DND-41 (cell line): ENCODE results near the gene TIMD4.

ENCODE experiments used
- ATAC-seq: fragments of 200-7000 bp; cut with Tn5 transposase; 3 replicates; pipeline ENCODE4 v1.9.1; 2021; ENCODE audit warnings: low read depth; ENCODE audit not compliant: insufficient read depth
- DNase-seq: peaks from one replicate; pipeline ENCODE4 v3.0.0-alpha.2; 2020
- H2AFZ ChIP-seq: 2 replicates; pipeline ENCODE4 v1.6.0; 2012; ENCODE audit warnings: low read depth, low read length
- H3K27ac ChIP-seq: 2 replicates; pipeline ENCODE4 v1.5.1; 2012; ENCODE audit warnings: low read length, inconsistent platforms
- H3K27me3 ChIP-seq: fragments of 200-600 bp; sonication (generic); 2 replicates; pipeline ENCODE4 v1.6.0; 2012; ENCODE audit warnings: low read length, mild to moderate bottlenecking, inconsistent platforms; ENCODE audit not compliant: insufficient read depth, poor library complexity
- H3K36me3 ChIP-seq: 2 replicates; pipeline ENCODE4 v1.5.1; 2012; ENCODE audit warnings: low read length, inconsistent platforms; ENCODE audit not compliant: insufficient read depth
- H3K4me1 ChIP-seq: 2 replicates; pipeline ENCODE4 v1.5.1; 2012; ENCODE audit warnings: mild to moderate bottlenecking, low read length; ENCODE audit not compliant: insufficient read depth
- H3K4me2 ChIP-seq: 2 replicates; pipeline ENCODE4 v1.6.0; 2012; ENCODE audit warnings: mild to moderate bottlenecking, moderate library complexity, low read length, inconsistent platforms; ENCODE audit not compliant: insufficient read depth
- H3K4me3 ChIP-seq, 2 experiments: fragments of 200-600 bp in 1 of 2; shearing (Covaris generic) in 1 of 2; 2 replicates each; pipeline ENCODE4 v1.5.1; 2012 to 2016; ENCODE audit warnings: inconsistent platforms in 2 of 2, low read length in 2 of 2, mild to moderate bottlenecking in 2 of 2, low read depth in 1 of 2, moderate library complexity in 1 of 2
- H3K79me2 ChIP-seq: 2 replicates; pipeline ENCODE4 v1.6.0; 2012; ENCODE audit warnings: low read length, inconsistent platforms; ENCODE audit not compliant: insufficient read depth
- H3K9ac ChIP-seq: 2 replicates; pipeline ENCODE4 v1.6.0; 2012; ENCODE audit warnings: low read depth, mild to moderate bottlenecking, inconsistent platforms, low read length, moderate library complexity
- H3K9me3 ChIP-seq: 2 replicates; pipeline ENCODE4 v1.5.1; 2012; ENCODE audit warnings: low read length, moderate library complexity, mild to moderate bottlenecking, inconsistent platforms; ENCODE audit not compliant: insufficient read depth, severe bottlenecking
- H4K20me1 ChIP-seq: 2 replicates; pipeline ENCODE4 v1.6.0; 2012; ENCODE audit warnings: low read length; ENCODE audit not compliant: insufficient read depth
- CTCF ChIP-seq: IDR thresholded peaks from 2 replicates; pipeline ENCODE4 v1.5.1; 2012; ENCODE audit warnings: borderline replicate concordance, low read length, moderate library complexity, mild to moderate bottlenecking; ENCODE audit not compliant: poor library complexity, severe bottlenecking; ENCODE audit errors: extremely low read depth
- EZH2 ChIP-seq: IDR thresholded peaks from 3 replicates; pipeline ENCODE4 v1.6.1; 2012; ENCODE audit warnings: borderline replicate concordance, low read depth, mild to moderate bottlenecking, moderate library complexity, low read length, inconsistent platforms; ENCODE audit not compliant: severe bottlenecking

The TIMD4 gene

DNA sequence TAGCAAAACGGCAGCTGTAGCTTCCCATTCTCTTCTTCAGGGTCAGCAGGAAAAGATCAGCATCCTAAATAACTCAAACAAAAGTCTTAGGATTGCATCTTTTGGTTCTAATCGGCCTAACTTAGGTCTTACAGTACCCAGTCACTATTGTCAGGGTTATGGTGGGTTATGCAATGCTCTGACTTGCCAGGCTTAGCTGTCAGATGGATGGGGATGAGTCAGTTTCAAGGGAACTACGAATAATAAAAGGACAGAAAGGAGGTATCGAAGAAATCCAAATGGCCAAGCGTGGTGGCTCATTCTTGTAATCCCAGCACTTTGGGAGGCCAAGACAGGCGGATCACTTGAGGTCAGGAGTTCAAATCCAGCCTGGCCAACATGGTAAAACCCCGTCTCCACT, 66.5 kb downstream of the TIMD4 start:
- Histone ChIP-seq H3K9ac (no peak overlapping the region), H3K4me1 (no peaks in the 10 kb centered on the region), H3K4me2 (no peak overlapping the region), H2AFZ (no peak overlapping the region), H3K27me3 (peaks cover 2% of the 10 kb centered on the region), H3K9me3 (no peaks in the 10 kb centered on the region), H4K20me1 (no peaks in the 10 kb centered on the region), H3K27ac (no peak overlapping the region), H3K79me2 (no peaks in the 10 kb centered on the region), H3K36me3 (no peaks in the 10 kb centered on the region), H3K4me3 (no peak overlapping the region)
- no peak for TF ChIP-seq EZH2
- no peak for TF ChIP-seq CTCF
- DNase-seq: no peak
- ATAC-seq: no peak

DNA sequence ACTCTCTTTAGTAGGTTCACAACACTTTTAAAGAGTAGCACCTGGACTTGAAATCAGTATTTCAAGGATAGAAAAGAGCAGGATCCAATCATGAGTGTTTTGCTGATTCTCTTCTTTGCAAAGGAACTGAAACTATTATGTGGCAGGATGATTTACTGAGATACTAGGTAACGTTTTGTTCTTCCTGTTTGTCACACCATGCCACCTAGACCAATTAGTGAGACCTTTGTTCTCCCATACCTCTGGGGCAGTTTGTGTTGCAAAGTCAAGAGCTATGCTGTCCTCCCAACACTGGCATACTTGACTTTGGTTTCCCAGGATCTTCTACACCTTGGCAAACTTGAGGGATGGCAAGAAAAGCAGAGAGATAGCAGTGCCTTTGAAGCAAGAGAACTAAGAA, 69.5 kb downstream of the TIMD4 start:
- Histone ChIP-seq H3K9me3 (no peaks in the 10 kb centered on the region), H4K20me1 (no peaks in the 10 kb centered on the region), H3K4me3 (no peak overlapping the region), H3K4me2 (no peak overlapping the region), H3K27ac (no peak overlapping the region), H3K9ac (no peak overlapping the region), H3K36me3 (no peaks in the 10 kb centered on the region), H3K4me1 (no peaks in the 10 kb centered on the region), H3K79me2 (no peaks in the 10 kb centered on the region), H2AFZ (no peak overlapping the region), H3K27me3 (peaks cover 2% of the 10 kb centered on the region)
- ATAC-seq: no peak
- no peak for TF ChIP-seq EZH2
- TF ChIP-seq CTCF: no peak
- DNase-seq: no peak

- Histone ChIP-seq H4K20me1 (no peaks in the 10 kb centered on the region), H3K36me3 (no peaks in the 10 kb centered on the region), H3K9ac (no peak overlapping the region), H2AFZ (no peak overlapping the region), H3K27me3 (peaks cover 2% of the 10 kb centered on the region), H3K4me3 (no peak overlapping the region), H3K4me1 (no peaks in the 10 kb centered on the region), H3K79me2 (no peaks in the 10 kb centered on the region), H3K9me3 (no peaks in the 10 kb centered on the region), H3K27ac (no peak overlapping the region), H3K4me2 (no peak overlapping the region)
- no peak for DNase-seq
- TF ChIP-seq EZH2 (no peak), CTCF (no peak)
- ATAC-seq: no peak
Observed at GRCh38 chr5:156892864-156893263, 70.2 kb downstream of the TIMD4 start.

GRCh38 chr5:156892223-156892622, 70.8 kb downstream of the TIMD4 start:
- Histone ChIP-seq H3K79me2 (no peaks in the 10 kb centered on the region), H3K4me3 (no peak overlapping the region), H3K9ac (no peak overlapping the region), H4K20me1 (no peaks in the 10 kb centered on the region), H3K4me1 (no peaks in the 10 kb centered on the region), H2AFZ (no peak overlapping the region), H3K36me3 (no peaks in the 10 kb centered on the region), H3K4me2 (no peak overlapping the region), H3K27ac (no peak overlapping the region), H3K27me3 (peaks cover 2% of the 10 kb centered on the region), H3K9me3 (no peaks in the 10 kb centered on the region)
- TF ChIP-seq EZH2 (no peak), CTCF (no peak)
- ATAC-seq (no peak), DNase-seq (no peak)
